GM21825 (cell line): Measurements from ENCODE around the gene SNX21.
"Not testable (repeated sequence)": the region's sequence is repeated elsewhere in the genome, so short reads cannot be mapped to it uniquely, and the experiment has no call there.

Source experiments
- ATAC-seq: cut with Tn5 transposase; IDR thresholded peaks from one replicate; pipeline ENCODE4 v1.9.1; 2021; ENCODE audit warnings: mild to moderate bottlenecking, moderate library complexity; ENCODE audit not compliant: unreplicated experiment

SNX21 gene, protein sequence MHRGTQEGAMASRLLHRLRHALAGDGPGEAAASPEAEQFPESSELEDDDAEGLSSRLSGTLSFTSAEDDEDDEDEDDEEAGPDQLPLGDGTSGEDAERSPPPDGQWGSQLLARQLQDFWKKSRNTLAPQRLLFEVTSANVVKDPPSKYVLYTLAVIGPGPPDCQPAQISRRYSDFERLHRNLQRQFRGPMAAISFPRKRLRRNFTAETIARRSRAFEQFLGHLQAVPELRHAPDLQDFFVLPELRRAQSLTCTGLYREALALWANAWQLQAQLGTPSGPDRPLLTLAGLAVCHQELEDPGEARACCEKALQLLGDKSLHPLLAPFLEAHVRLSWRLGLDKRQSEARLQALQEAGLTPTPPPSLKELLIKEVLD

DNA sequence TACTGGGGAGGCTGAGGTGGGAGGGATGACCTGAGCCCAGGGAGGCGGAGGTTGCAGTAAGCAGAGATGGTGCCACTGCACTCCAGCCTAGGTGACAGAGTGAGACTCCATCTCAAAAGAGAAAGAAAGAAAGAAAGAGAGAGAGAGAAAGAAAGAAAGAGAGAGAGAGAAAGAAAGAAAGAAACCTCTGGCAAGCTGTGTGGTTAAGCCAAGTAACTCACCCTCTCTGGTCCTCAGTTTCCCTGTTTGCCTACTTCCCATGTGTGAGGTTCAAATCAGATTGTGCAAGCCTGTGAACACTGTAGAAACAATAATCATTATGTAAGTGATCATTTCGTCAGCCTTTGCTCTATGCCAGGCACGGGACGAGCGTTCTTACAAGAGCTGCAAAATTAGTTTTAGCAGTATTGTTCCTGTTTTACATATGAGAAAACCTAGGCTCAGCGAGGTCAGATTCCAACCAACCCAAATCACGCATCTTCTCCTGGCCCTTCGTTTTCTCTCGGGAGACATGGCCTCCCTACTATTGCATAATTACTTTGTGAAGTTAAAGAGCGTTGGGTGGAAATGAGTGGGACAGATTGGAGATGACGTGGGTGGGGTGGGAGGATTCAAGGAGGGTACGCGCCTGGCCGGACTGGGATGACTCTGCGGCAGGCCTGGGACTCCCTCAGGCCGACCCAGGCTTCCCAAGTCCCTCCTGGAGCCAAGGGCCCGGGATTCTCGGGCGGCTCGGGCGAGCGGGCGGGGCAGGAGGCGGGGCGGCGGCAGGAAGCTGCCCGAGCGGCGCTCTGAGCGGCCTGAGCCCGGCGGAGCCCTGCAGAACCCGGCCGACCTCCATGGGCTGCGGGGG is at the start of gene SNX21:
SNX21 (plus strand) TSS at position 770 of the 853 bp plus-strand sequence. CDS start 121 bp downstream, outside the sequence.
- ATAC-seq: no peak

- no peak for ATAC-seq
Measured at GRCh38 chr20:45788351-45788750, 45.2 kb upstream of the SNX21 start.

GRCh38 chr20:45792317-45793118 is 41.1 kb upstream of the SNX21 start:
- ATAC-seq: peak; percentile 22

- no peak for ATAC-seq
Measured at GRCh38 chr20:45796337-45797065, 37.1 kb upstream of the SNX21 start.

DNA sequence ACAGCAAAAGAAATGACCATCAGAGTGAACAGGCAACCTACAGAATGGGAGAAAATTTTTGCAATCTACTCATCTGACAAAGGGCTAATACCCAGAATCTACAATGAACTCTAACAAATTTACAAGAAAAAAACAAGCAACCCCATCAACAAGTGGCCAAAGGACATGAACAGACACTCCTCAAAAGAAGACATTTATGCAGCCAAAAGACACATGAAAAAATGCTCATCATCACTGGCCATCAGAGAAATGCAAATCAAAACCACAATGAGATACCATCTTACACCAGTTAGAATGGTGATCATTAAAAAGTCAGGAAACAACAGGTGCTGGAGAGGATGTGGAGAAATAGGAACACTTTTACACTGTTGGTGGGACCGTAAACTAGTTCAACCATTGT is 36.1 kb upstream of the SNX21 start:
- not testable (repeated sequence) for ATAC-seq

GRCh38 chr20:45797955-45798354 is 35.6 kb upstream of the SNX21 start:
- not testable (repeated sequence) for ATAC-seq

DNA sequence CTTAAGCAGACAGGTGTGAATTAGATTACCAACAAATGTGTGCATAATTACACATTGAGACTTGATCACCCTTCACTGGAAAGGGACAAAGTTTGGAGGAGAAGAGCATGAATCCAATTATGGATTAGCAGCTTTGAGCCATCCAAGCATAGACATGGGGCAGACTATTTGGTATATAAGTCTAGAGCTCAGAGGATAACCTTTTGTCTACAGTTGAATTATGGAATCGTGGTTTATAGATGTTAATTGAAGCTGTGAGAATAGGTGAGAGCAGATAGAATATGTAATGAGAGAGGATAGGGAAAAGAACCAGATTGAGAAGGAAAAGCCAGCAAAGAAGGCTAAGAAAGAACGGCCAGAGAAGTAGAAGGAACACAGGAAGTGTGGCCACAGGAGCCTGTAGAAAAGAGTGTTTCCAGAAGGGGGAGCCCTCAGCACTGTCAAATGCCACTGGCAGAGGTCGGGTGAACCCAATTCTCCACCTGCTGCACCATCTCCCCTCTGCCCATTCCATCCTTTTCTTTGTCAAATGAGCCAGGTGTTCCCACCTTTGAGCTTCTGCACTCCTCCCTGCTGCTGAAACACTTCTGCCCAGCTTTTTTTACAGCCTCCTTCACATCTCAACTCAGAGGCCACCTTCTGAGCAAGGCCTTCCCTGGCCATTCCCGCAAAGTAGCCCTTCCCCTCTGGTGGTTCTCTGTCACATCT is 34.5 kb upstream of the SNX21 start:
- ATAC-seq: no peak

GRCh38 chr20:45801851-45802250 is 31.7 kb upstream of the SNX21 start:
- no peak for ATAC-seq

GRCh38 chr20:45810191-45810970 is 23.2 kb upstream of the SNX21 start:
- no peak for ATAC-seq

GRCh38 chr20:45812157-45813005 is 21.2 kb upstream of the SNX21 start, which contains the start of gene UBE2C:
TSS of gene UBE2C (plus strand) at chr20:45812644. CDS start at chr20:45812696, 52 bp downstream.
- peak; percentile 95 for ATAC-seq

DNA sequence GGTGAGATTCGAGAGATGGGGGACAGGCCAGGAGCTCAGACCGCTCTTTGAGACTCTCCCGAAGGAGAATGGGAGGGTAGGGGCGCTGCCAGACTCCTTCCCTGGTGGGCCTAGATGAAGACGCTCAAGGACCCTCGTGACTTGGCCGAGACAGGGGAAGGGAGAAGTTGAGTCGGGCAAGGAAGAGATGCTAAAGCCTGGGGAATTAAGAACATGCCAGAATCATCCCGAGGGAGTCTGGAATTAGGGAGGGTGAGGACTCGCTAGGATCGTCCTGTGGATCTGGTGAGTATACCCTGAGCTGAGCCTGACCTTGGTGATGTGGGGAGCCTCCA is 20.6 kb upstream of the SNX21 start:
- no peak for ATAC-seq

- no peak for ATAC-seq
Measured at GRCh38 chr20:45813489-45813888, 20.1 kb upstream of the SNX21 start.

DNA sequence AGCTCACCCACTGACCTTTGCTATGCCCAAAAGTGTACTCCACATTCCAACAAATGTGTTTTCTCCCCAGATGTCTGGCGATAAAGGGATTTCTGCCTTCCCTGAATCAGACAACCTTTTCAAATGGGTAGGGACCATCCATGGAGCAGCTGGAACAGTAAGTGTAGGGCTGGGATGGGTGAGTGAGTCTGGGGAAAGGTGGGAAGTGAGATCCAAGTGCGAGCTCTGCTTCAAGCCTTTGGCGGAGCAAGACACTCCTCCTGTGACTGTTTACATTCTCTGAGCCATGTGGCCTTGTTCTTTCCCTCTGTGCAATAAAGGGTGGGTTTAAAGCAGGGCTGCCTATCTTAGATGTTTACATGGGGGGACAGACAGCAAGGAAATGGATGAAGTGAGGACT is 19.3 kb upstream of the SNX21 start:
- ATAC-seq: no peak

DNA sequence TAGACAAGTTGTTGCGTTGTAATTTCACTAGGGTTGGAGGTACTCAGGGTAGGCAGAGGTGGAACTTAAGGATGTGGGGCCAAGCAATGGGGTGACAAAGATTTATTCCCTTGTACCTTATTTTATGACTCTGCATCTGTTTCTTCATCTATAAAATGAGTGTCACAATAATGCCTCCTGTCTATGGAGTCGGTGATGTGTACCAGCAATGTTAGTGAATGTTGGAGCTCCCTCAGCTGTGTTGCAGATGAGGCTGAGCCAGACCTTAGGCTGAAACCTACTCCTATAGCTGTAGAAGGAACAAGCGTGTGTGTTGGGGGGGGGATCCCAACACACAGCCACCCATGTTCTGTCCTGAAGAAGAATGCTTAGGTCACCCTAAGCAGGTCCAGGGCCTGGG is 16.6 kb upstream of the SNX21 start:
- ATAC-seq: no peak

DNA sequence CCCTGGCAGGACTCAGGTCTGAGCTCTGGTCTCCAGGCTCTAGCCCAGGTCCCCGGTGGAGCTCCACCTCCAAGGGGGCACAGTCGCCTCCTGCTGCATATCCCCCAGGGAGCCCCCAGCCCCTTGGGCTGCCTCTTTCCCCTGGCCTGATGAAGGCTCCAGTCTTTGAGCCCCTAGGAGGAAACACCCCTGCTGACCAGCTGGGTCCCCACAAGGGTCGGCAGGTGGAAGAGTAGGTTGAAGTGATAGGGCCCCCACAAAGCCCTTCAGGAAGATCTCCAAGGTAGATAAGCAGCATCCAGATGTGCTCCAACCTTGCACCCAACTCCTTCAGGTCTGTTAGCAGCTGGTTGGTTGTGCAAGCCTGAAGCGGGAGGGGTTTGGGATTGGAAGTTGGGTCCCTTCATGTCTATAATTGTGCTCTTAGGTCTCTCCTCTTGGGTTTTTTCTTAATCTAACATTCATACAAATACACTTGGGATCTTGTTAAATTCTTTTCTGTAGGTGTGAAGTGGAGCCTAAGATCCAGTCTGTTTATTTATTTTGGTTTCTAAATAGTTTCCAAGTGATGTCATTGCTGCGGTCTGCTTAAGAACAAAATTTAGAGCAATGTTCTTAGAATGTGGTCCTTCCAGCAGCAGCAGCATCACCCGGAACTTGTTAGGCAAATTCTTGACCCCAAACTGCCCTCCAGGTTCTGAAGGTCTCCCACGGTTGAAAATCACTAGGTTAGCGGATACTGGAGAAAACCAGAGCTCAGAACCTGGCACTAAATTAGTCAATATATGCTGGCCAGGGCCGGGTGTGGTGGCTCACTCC is 16.0 kb upstream of the SNX21 start:
- ATAC-seq: no peak

DNA sequence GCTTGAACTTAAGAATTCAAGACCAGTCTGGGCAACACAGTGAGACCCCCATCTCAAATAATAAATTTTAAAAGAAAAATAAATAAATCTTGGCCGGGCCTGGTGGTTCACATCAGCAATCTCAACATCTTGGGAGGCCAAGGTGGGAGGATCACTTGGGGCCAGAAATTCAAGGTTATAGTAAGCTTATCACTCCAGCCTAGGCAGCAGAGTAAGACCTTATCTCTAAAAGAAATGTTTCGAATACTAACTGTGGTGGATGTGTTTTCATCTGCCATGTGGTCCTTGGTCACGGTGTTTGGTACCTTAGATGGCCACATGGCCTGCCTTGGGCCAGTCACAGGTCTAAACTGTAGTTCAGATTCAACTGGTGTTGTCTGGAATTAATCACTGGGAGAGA is 15.4 kb upstream of the SNX21 start:
- ATAC-seq: no peak

DNA sequence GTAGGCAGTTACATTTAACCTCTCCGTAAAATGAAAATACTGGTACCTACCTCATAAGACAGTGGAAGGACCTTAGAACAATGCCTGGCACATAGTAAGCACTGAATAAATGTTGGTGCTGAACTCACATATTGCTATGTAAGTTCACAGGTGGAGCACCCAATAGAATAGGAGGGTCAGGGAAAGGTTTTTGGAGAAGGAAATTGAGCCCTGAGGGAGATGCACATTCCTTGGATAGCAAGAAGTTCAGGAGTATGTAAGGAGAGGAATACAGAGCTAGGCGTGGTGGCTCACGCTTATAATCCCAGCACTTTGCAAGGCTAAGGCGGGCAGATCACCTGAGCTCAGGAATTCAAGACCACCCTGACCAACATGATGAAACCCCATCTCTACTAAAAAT is 14.1 kb upstream of the SNX21 start:
- no peak for ATAC-seq
